ENCODE results near the gene ARFGAP3.

Gene ARFGAP3

DNA sequence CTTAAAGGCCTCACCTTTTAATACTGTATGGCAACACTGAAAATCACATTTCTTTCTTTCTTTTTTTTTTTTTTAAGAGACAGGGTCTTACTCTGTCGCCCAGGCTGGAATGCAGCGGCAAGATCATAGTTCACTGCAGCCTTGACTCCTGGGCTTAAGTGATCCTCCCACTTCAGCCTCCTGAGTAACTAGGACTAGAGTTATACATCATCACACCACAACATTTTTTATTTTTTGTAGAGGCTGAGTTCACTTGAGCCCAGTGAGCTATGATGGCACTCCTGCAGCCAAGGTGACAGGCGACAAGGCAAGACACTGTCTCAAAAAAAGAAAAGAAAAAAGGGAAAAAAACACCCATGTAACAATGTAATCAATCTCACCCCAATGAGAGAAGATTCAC lies 10.0 kb downstream of the ARFGAP3 start:
- H3K27me3 ChIP-seq (ENCODE audit: insufficient read depth, low read length, poor library complexity): no peaks in the 10 kb centered on the region
- ATAC-seq (ENCODE audit: insufficient read depth, low read depth) (no peak), DNase-seq (no peak)
- H3K27ac ChIP-seq (ENCODE audit: low read length): no peak overlapping the region
- no peak overlapping the region for H3K4me2 ChIP-seq (ENCODE audit: insufficient read depth, low read length)
- H3K9ac ChIP-seq (ENCODE audit: low read depth, low read length): no peak overlapping the region
- H4K20me1 ChIP-seq (ENCODE audit: insufficient read depth, low read length): peaks cover 22% of the 10 kb centered on the region
- H3K4me1 ChIP-seq (ENCODE audit: insufficient read depth, low read length): no peaks in the 10 kb centered on the region
- no peak overlapping the region for H2AFZ ChIP-seq (ENCODE audit: low read depth, low read length)
- no peak for TF ChIP-seq CTCF (IDR thresholded peaks at IDR 0.05; ENCODE audit: borderline replicate concordance, extremely low read depth, low read length, poor library complexity, severe bottlenecking)
- TF ChIP-seq EZH2 (IDR thresholded peaks at IDR 0.05; ENCODE audit: borderline replicate concordance, low read depth, low read length, severe bottlenecking): no peak
- peaks cover 42% of the 10 kb centered on the region for H3K36me3 ChIP-seq (ENCODE audit: insufficient read depth, low read length)
- H3K9me3 ChIP-seq (ENCODE audit: insufficient read depth, low read length, severe bottlenecking): no peaks in the 10 kb centered on the region
- H3K79me2 ChIP-seq (ENCODE audit: insufficient read depth, low read length): peaks cover 56% of the 10 kb centered on the region
- H3K4me3 ChIP-seq (ENCODE audit: low read depth in 1 of 2, low read length in 2 of 2): no peak overlapping the region

DNA sequence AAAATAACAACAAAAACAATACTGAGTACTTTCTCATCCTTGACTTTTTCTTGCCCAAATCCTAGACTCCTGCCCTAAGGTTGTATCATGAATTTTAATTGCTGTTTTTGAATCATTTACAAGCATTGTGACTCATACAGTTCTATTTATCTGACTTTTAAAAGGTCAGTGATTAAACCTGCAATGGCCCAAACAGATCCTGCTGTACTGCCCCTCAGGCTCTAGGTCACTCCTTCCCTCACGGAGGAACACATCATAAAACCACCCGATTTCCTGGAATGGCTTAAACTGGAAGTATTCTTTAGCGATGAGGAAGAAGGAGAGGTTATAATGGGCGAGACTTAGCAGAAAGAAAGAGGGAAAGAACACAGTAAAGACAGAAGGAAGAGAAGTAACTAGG lies 12.3 kb downstream of the ARFGAP3 start:
- ATAC-seq (ENCODE audit: insufficient read depth, low read depth): no peak
- Histone ChIP-seq H3K9ac (ENCODE audit: low read depth, low read length) (no peak overlapping the region), H3K4me3 (ENCODE audit: low read depth in 1 of 2, low read length in 2 of 2) (no peak overlapping the region), H3K9me3 (ENCODE audit: insufficient read depth, low read length, severe bottlenecking) (no peaks in the 10 kb centered on the region), H3K36me3 (ENCODE audit: insufficient read depth, low read length) (peaks cover 60% of the 10 kb centered on the region), H3K27ac (ENCODE audit: low read length) (no peak overlapping the region), H3K27me3 (ENCODE audit: insufficient read depth, low read length, poor library complexity) (no peaks in the 10 kb centered on the region), H3K4me1 (ENCODE audit: insufficient read depth, low read length) (no peaks in the 10 kb centered on the region), H3K4me2 (ENCODE audit: insufficient read depth, low read length) (no peak overlapping the region), H3K79me2 (ENCODE audit: insufficient read depth, low read length) (peaks cover 32% of the 10 kb centered on the region), H2AFZ (ENCODE audit: low read depth, low read length) (no peak overlapping the region), H4K20me1 (ENCODE audit: insufficient read depth, low read length) (peaks cover 11% of the 10 kb centered on the region)
- TF ChIP-seq EZH2 (IDR thresholded peaks at IDR 0.05; ENCODE audit: borderline replicate concordance, low read depth, low read length, severe bottlenecking) (no peak), CTCF (IDR thresholded peaks at IDR 0.05; ENCODE audit: borderline replicate concordance, extremely low read depth, low read length, poor library complexity, severe bottlenecking) (no peak)
- no peak for DNase-seq

DNA sequence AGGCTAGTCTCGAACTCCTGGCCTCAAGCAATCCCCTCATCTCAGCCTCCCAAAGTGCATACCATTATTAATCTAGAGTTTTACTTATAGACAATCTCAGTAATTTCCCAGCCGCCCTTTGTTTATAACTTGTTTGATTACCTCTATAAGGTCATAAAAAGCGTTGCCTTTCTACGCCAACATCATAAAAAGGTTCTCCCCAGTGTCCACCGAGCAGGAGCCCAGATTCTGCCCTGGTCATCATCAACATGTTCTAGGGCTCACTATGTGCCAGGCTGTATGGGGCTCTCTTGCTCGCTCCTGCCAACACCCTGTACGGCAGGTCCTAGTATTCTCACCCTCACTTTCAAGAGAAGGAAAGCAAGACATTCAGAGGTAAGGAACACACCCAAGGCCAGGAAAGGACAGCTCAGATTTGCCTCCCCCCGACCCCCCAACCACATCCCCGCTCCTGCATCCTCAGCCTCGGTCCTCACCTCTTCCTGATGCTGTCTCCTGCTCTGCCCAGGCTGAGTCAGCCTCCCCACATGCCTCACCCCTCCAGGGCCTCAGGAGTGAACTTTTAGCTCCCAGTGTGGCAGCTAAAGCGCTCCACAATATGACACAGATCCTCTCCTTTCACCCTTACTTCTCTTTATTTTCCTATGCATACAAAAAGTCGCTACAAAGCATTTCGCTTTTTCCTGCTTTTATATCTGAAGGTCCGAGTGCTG lies 14.3 kb downstream of the ARFGAP3 start:
- Histone ChIP-seq H3K9ac (ENCODE audit: low read depth, low read length) (no peak overlapping the region), H3K36me3 (ENCODE audit: insufficient read depth, low read length) (peaks cover 65% of the 10 kb centered on the region), H3K4me2 (ENCODE audit: insufficient read depth, low read length) (no peak overlapping the region), H3K27ac (ENCODE audit: low read length) (no peak overlapping the region), H3K79me2 (ENCODE audit: insufficient read depth, low read length) (peaks cover 16% of the 10 kb centered on the region; the same call in 1 of the 2 replicates), H4K20me1 (ENCODE audit: insufficient read depth, low read length) (no peaks in the 10 kb centered on the region; the same call in 1 of the 2 replicates), H2AFZ (ENCODE audit: low read depth, low read length) (no peak overlapping the region), H3K4me3 (ENCODE audit: low read depth in 1 of 2, low read length in 2 of 2) (no peak overlapping the region), H3K9me3 (ENCODE audit: insufficient read depth, low read length, severe bottlenecking) (no peaks in the 10 kb centered on the region), H3K27me3 (ENCODE audit: insufficient read depth, low read length, poor library complexity) (no peaks in the 10 kb centered on the region), H3K4me1 (ENCODE audit: insufficient read depth, low read length) (no peaks in the 10 kb centered on the region)
- TF ChIP-seq CTCF (IDR thresholded peaks at IDR 0.05; ENCODE audit: borderline replicate concordance, extremely low read depth, low read length, poor library complexity, severe bottlenecking) (no peak), EZH2 (IDR thresholded peaks at IDR 0.05; ENCODE audit: borderline replicate concordance, low read depth, low read length, severe bottlenecking) (no peak)
- no peak for ATAC-seq (ENCODE audit: insufficient read depth, low read depth)
- no peak for DNase-seq
